ENCODE data around the gene PRDM16. TPM values are rescaled to one million over a fixed set of nuclear protein-coding genes. Genes with fewer than 3 reads are reported as not detected.

PRDM16 gene
- total RNA-seq, 1 donor from 2014 or later = 0.43 TPM

GRCh38 chr1:3396411-3396810 lies 327.4 kb downstream of the PRDM16 start:
- Mint-ChIP-seq H3K4me1 (ENCODE audit: low read depth, unreplicated experiment) (peaks cover 3% of the 10 kb centered on the region), H3K9me3 (ENCODE audit: unreplicated experiment) (no peaks in the 10 kb centered on the region), H3K27ac (ENCODE audit: unreplicated experiment) (no peak overlapping the region), H3K27me3 (ENCODE audit: low read depth, unreplicated experiment) (peaks cover 68% of the 10 kb centered on the region), H3K4me3 (ENCODE audit: unreplicated experiment) (no peak overlapping the region), H3K36me3 (ENCODE audit: low read depth, unreplicated experiment) (no peaks in the 10 kb centered on the region)
- no peak overlapping the region for H2AFZ ChIP-seq (ENCODE audit: low read depth, low read length)
- no peak for FAIRE-seq
- no peaks in the 10 kb centered on the region for H3K79me2 ChIP-seq (ENCODE audit: insufficient read depth, low read length)
- peaks cover 15% of the 10 kb centered on the region for H3K27me3 ChIP-seq (ENCODE audit: insufficient read depth, low read length)
- H3K4me3 ChIP-seq (ENCODE audit: insufficient read depth, low read depth, low read length) = no peak overlapping the region
- no peak for DNase-seq (ENCODE audit: low read depth)
- no peaks in the 10 kb centered on the region for H3K9me3 ChIP-seq (ENCODE audit: insufficient read depth, low read depth, low read length)
- H3K4me2 ChIP-seq (ENCODE audit: low read length) = no peak overlapping the region
- H4K20me1 ChIP-seq (ENCODE audit: insufficient read depth, low read length) = peaks cover 4% of the 10 kb centered on the region
- peaks cover 4% of the 10 kb centered on the region for H3K4me1 ChIP-seq (ENCODE audit: insufficient read depth, low read length)
- H3K36me3 ChIP-seq (ENCODE audit: insufficient read depth, low read length) = no peaks in the 10 kb centered on the region
- no peak overlapping the region for H3K27ac ChIP-seq (ENCODE audit: low read depth, low read length)
- no peak for TF ChIP-seq EZH2 (IDR thresholded peaks at IDR 0.05; ENCODE audit: insufficient read depth, low read length)
- TF ChIP-seq, protein P1, sequence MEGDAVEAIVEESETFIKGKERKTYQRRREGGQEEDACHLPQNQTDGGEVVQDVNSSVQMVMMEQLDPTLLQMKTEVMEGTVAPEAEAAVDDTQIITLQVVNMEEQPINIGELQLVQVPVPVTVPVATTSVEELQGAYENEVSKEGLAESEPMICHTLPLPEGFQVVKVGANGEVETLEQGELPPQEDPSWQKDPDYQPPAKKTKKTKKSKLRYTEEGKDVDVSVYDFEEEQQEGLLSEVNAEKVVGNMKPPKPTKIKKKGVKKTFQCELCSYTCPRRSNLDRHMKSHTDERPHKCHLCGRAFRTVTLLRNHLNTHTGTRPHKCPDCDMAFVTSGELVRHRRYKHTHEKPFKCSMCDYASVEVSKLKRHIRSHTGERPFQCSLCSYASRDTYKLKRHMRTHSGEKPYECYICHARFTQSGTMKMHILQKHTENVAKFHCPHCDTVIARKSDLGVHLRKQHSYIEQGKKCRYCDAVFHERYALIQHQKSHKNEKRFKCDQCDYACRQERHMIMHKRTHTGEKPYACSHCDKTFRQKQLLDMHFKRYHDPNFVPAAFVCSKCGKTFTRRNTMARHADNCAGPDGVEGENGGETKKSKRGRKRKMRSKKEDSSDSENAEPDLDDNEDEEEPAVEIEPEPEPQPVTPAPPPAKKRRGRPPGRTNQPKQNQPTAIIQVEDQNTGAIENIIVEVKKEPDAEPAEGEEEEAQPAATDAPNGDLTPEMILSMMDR (IDR thresholded peaks at IDR 0.05; ENCODE audit: insufficient read depth, low read depth, low read length) = no peak
- H3K9ac ChIP-seq (ENCODE audit: low read length) = no peak overlapping the region

GRCh38 chr1:3397311-3397710 lies 328.3 kb downstream of the PRDM16 start:
- Histone ChIP-seq H3K27me3 (ENCODE audit: insufficient read depth, low read length) (peaks cover 10% of the 10 kb centered on the region), H3K4me2 (ENCODE audit: low read length) (no peak overlapping the region), H3K9ac (ENCODE audit: low read length) (no peak overlapping the region), H3K79me2 (ENCODE audit: insufficient read depth, low read length) (no peaks in the 10 kb centered on the region), H2AFZ (ENCODE audit: low read depth, low read length) (no peak overlapping the region), H4K20me1 (ENCODE audit: insufficient read depth, low read length) (peaks cover 4% of the 10 kb centered on the region), H3K36me3 (ENCODE audit: insufficient read depth, low read length) (no peaks in the 10 kb centered on the region), H3K27ac (ENCODE audit: low read depth, low read length) (no peak overlapping the region), H3K9me3 (ENCODE audit: insufficient read depth, low read depth, low read length) (no peaks in the 10 kb centered on the region), H3K4me1 (ENCODE audit: insufficient read depth, low read length) (peaks cover 11% of the 10 kb centered on the region), H3K4me3 (ENCODE audit: insufficient read depth, low read depth, low read length) (no peak overlapping the region)
- Mint-ChIP-seq H3K4me3 (ENCODE audit: unreplicated experiment) (no peak overlapping the region), H3K27ac (ENCODE audit: unreplicated experiment) (no peak overlapping the region), H3K9me3 (ENCODE audit: unreplicated experiment) (no peaks in the 10 kb centered on the region), H3K27me3 (ENCODE audit: low read depth, unreplicated experiment) (peaks cover 60% of the 10 kb centered on the region), H3K36me3 (ENCODE audit: low read depth, unreplicated experiment) (no peaks in the 10 kb centered on the region), H3K4me1 (ENCODE audit: low read depth, unreplicated experiment) (peaks cover 3% of the 10 kb centered on the region)
- TF ChIP-seq, protein P1 (IDR thresholded peaks at IDR 0.05; ENCODE audit: insufficient read depth, low read depth, low read length) = no peak
- TF ChIP-seq EZH2 (IDR thresholded peaks at IDR 0.05; ENCODE audit: insufficient read depth, low read length) = no peak
- DNase-seq (ENCODE audit: low read depth) = no peak
- FAIRE-seq = no peak

GRCh38 chr1:3398396-3399140 lies 329.6 kb downstream of the PRDM16 start:
- DNase-seq (ENCODE audit: low read depth) (no peak), FAIRE-seq (no peak)
- Histone ChIP-seq H2AFZ (ENCODE audit: low read depth, low read length) (no peak overlapping the region), H3K36me3 (ENCODE audit: insufficient read depth, low read length) (no peaks in the 10 kb centered on the region), H4K20me1 (ENCODE audit: insufficient read depth, low read length) (peaks cover 4% of the 10 kb centered on the region), H3K9ac (ENCODE audit: low read length) (no peak overlapping the region), H3K79me2 (ENCODE audit: insufficient read depth, low read length) (no peaks in the 10 kb centered on the region), H3K4me3 (ENCODE audit: insufficient read depth, low read depth, low read length) (no peak overlapping the region), H3K27me3 (ENCODE audit: insufficient read depth, low read length) (no peaks in the 10 kb centered on the region), H3K9me3 (ENCODE audit: insufficient read depth, low read depth, low read length) (no peaks in the 10 kb centered on the region), H3K27ac (ENCODE audit: low read depth, low read length) (no peak overlapping the region), H3K4me2 (ENCODE audit: low read length) (no peak overlapping the region), H3K4me1 (ENCODE audit: insufficient read depth, low read length) (peaks cover 8% of the 10 kb centered on the region)
- TF ChIP-seq EZH2 (IDR thresholded peaks at IDR 0.05; ENCODE audit: insufficient read depth, low read length) = no peak
- Mint-ChIP-seq H3K27me3 (ENCODE audit: low read depth, unreplicated experiment) (peaks cover 47% of the 10 kb centered on the region), H3K36me3 (ENCODE audit: low read depth, unreplicated experiment) (no peaks in the 10 kb centered on the region), H3K27ac (ENCODE audit: unreplicated experiment) (peak overlapping the region; percentile 3), H3K4me1 (ENCODE audit: low read depth, unreplicated experiment) (no peaks in the 10 kb centered on the region), H3K4me3 (ENCODE audit: unreplicated experiment) (no peak overlapping the region), H3K9me3 (ENCODE audit: unreplicated experiment) (no peaks in the 10 kb centered on the region)

Data from astrocyte (in vitro differentiated cells and primary cell).